GM18502 (cell line): ENCODE data around the gene DNAJC15.

ENCODE experiments used
- ATAC-seq: cut with Tn5 transposase; IDR thresholded peaks from one replicate; pipeline ENCODE4 v1.9.1; 2021; ENCODE audit warnings: mild to moderate bottlenecking; ENCODE audit not compliant: unreplicated experiment, poor library complexity

Gene DNAJC15

DNA sequence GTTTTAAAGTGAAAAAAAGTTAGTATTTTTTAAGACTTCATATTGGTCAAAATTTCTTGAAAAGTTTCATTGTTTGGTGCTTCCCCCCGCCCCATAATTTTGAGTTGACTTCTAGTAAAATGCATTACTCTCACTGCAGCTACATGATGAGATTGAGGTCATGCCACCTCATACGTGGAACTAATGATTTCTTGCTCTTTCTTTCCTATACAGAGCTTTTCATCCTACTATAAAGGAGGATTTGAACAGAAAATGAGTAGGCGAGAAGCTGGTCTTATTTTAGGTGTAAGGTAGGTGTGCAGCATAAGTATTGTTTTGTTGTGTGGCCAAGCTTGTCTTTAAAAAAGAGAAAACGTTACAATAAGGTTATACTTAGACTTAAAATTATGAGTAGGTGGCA lies 55.0 kb downstream of the DNAJC15 start:
- ATAC-seq, result no peak

DNA sequence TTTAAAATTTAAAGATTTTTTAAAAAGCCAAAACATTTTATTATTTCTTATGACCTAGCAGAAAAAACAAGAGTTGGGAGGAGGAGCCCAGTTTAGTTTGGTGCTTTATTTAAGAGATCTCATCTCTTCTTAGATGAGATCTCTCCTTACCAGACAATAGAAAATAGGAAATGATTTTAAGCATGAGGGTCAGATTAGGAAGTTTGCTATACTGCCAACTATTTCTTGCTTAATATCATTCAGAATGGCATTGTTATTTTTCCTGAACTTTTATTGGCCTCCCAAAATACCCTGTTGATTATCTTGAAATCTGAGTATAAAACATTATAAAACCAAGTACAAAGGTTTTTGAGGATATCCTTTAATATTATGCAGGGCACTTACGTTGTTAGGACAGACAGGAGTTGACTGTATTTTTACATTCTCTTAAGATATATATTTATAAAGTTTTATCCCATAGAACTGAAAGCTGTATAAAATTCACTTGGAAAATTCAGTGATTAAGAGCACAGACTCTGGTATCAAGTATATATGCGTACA lies 56.1 kb downstream of the DNAJC15 start:
- no peak for ATAC-seq

- no peak for ATAC-seq
These were observed 56.8 kb downstream of the DNAJC15 start for GRCh38 chr13:43080199-43080598.

- ATAC-seq, result no peak
These were observed 58.5 kb downstream of the DNAJC15 start for GRCh38 chr13:43081866-43082265.

DNA sequence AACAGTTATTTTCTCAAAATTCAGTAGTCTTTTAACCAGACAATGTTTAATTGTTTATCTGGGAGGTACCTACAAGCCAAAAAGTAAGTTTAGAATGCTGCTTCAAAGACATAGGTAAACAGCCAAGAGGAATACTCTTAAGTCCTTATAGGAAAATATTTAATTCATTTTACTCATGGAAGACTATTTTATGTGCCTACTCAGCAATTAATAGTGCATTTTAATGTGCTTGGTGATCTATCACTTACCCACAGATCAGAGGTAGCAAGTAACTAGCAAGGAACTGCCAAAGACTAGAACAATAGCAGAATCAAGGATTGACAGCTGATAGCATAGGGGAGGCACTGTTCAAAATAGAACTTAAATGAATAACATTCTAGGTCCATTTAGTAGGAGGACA lies 60.4 kb downstream of the DNAJC15 start:
- no peak for ATAC-seq

DNA sequence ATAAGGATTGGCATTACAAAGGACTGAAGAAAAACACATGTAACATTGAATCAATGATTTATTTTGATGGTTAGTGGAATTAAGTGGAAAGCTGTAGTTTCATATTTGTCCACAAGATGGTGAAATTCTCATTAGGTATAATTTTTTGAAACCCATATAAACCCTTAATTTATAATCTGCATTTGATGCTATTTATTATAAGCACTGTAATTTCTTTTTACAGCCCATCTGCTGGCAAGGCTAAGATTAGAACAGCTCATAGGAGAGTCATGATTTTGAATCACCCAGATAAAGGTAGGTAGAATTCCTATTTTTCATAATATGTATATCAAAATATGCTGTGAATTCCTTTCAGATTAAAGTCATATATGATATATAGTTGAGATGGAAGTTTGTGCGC lies 62.2 kb downstream of the DNAJC15 start:
- no peak for ATAC-seq

DNA sequence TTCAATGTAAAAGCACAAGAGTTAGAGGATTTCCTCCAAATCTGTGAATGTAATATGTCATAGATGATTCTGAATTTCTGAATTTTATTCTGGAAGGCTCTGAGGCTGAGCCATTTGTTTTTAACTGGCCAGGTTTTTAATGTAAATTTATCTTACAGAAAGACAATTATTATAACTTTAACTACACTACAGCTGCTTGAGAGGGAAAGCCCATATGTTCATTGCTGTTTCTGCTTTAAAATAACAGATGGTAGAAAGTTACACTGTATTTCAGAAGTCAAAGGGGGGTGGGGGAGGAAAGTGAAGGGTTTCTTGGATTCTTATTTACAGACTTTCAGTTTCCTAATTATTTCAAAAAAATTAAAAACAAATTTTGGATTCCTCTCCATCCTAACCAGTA lies 62.8 kb downstream of the DNAJC15 start:
- no peak for ATAC-seq

- no peak for ATAC-seq
These were observed 64.7 kb downstream of the DNAJC15 start for GRCh38 chr13:43088093-43088511.

DNA sequence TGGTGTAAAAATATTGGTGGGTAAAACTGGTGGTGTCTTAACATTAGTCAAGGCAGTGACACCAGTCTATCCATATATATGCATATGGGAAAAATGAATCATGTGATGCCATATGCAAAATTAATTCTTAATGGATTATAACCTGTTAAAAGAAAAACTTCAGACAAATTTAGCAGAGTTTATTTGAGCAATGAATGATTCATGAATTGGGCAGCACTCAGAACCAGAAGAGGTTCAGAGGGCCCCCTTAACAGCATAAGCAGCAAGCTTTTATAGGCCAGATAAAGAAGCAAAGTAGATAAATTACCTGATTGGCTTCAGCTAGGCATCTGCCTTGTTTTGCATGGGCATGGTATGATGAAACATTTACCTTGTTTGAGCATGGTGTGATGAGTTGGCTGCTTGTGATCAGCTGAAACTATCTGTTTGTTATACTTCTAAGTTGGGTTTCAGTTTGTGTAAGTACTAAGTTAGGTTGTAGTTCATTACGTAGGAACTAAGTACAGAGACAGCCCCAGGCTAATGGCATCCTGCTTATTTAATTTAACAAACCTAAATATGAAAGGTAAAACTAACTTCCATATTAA lies 66.6 kb downstream of the DNAJC15 start:
- no peak for ATAC-seq

GRCh38 chr13:43094901-43095300 lies 71.5 kb downstream of the DNAJC15 start:
- ATAC-seq, result peak; percentile 94

- ATAC-seq, result no peak
These were observed 72.7 kb downstream of the DNAJC15 start for GRCh38 chr13:43095771-43096719.

DNA sequence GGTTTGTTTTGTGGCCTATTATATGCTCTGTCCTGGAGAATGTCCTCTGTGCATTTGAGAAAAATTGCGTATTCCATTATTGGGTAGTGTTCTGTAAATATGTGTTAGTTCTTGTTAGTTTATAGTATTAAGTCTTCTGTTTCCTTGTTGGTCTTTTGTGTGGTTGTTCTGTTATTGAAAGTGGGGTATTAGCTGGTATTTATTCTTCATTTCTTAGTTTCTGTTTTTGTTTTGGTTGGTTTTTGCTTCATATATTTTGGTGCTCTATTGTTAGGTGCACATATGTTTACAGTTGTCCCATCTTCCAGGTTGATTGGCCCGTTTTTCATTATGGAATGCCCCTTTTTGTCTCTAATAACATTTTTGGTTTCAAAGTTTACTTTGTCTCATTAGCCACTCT lies 77.3 kb downstream of the DNAJC15 start:
- no peak for ATAC-seq

- ATAC-seq, result no peak
These were observed 78.9 kb downstream of the DNAJC15 start for GRCh38 chr13:43102304-43102703.

- no peak for ATAC-seq
These were observed 84.4 kb downstream of the DNAJC15 start for GRCh38 chr13:43107780-43108179.

- ATAC-seq, result no peak
These were observed 86.7 kb downstream of the DNAJC15 start for GRCh38 chr13:43110036-43110435.

- ATAC-seq, result no peak
These were observed 87.3 kb downstream of the DNAJC15 start for GRCh38 chr13:43110658-43111057.

GRCh38 chr13:43111559-43112400 lies 88.4 kb downstream of the DNAJC15 start:
- no peak for ATAC-seq

DNA sequence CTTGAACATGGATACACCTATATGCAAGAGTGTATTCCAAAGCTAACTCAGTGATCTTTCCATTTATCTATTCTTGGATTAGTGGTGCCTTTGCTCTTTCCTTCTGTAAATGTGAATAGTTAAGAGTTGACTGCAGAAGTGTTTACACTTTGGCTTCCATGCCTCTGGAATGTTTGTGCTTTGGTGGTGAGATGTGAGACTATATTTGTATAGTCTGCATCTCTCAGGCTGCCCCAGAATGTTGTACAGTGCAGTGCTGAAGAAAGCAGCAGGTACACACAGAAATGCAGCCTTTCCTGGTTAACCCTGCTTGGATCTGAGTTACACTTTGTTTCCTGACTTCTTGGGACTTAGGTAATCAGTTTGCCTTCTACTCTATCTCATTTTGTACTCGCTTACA lies 90.2 kb downstream of the DNAJC15 start:
- ATAC-seq, result no peak

DNA sequence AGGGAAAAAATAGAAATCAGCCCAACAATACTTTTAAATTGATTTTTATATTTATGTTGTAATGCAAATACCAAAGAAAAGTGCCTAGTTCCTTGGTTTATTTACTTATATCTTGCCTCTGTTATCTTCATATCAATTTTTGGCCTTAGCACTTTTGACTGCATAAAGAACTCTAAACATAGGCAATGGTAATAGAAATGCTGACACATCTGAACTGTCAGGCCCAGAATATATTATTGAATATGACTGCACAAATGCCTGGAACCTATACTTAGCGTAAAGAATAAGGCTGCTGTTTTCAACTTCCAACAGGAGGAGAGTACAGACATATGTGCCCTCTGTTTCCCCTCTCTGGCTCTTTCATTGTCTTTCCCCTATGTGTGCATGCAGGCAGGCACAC lies 91.1 kb downstream of the DNAJC15 start:
- no peak for ATAC-seq

- ATAC-seq, result no peak
These were observed 91.8 kb downstream of the DNAJC15 start for GRCh38 chr13:43115141-43115540.

GRCh38 chr13:43116242-43116641 lies 92.9 kb downstream of the DNAJC15 start:
- ATAC-seq, result no peak
